BJ (cell line): ENCODE data around the gene SLC7A11. TPM values are rescaled to one million over a fixed set of nuclear protein-coding genes. Genes with fewer than 3 reads are reported as not detected.

Source experiments
- CTCF ChIA-PET: fragments of 350-600 bp; formaldehyde crosslinking; extraction: SDS; loops from one replicate; lab custom pipeline; 2021; ENCODE audit warnings: antibody characterized with exemption, inconsistent platforms; lab: Yijun Ruan, JAX
- POLR2A ChIA-PET: fragments of 300-600 bp; sonication (Branson Sonifier 250); formaldehyde crosslinking; extraction: SDS; loops from one replicate; lab custom pipeline; 2021; ENCODE audit warnings: antibody characterized with exemption; lab: Charles Lee
- DNase-seq: peaks from one replicate; pipeline ENCODE4 v3.0.0-alpha.2; 2011; ENCODE audit warnings: low read depth
- H3K27me3 ChIP-seq: 2 replicates; pipeline ENCODE4 v1.6.0; 2011; ENCODE audit warnings: low read length; ENCODE audit not compliant: control insufficient read depth, insufficient read depth
- H3K36me3 ChIP-seq: 2 replicates; pipeline ENCODE4 v1.5.1; 2011; ENCODE audit warnings: low read length; ENCODE audit not compliant: control insufficient read depth, insufficient read depth
- H3K4me3 ChIP-seq: 2 replicates; pipeline ENCODE4 v1.5.1; 2011; ENCODE audit warnings: low read depth, mild to moderate bottlenecking, control low read depth, low read length
- CTCF ChIP-seq: IDR thresholded peaks from 2 replicates; pipeline ENCODE4 v1.5.1; 2011; ENCODE audit warnings: low read depth, mild to moderate bottlenecking, control low read depth, inconsistent platforms, low read length, moderate library complexity; ENCODE audit not compliant: insufficient read depth
- polyA plus RNA-seq: library from polyadenylated mRNA; depleted of rRNA; stranded (reverse); fragments of >200 nt; gene quantifications from 2 replicates; pipeline ENCODE4 v1.2.3, GENCODE V29; 2011

SLC7A11 gene
- polyA plus RNA-seq, 1 experiment = 27.5 TPM

GRCh38 chr4:138248058-138248457 is 5.9 kb upstream of the SLC7A11 start:
- Histone ChIP-seq H3K4me3 (no peak overlapping the region), H3K36me3 (no peaks in the 10 kb centered on the region), H3K27me3 (no peaks in the 10 kb centered on the region)
- no peak for DNase-seq
- TF ChIP-seq CTCF = no peak
- ChIA-PET POLR2A (no interaction called here), CTCF (interaction anchor here (1.2 kb wide), 1 partner anchor 10 kb away, joined by 3 read pairs; no protein-coding TSS in a partner anchor)

- Histone ChIP-seq H3K36me3 (no peaks in the 10 kb centered on the region), H3K27me3 (no peaks in the 10 kb centered on the region), H3K4me3 (no peak overlapping the region)
- POLR2A ChIA-PET = no interaction called here
- CTCF ChIA-PET = interaction anchor here (0.6 to 1.2 kb wide), 2 partner anchors 9 to 625 kb away, joined by 3 to 4 read pairs; no protein-coding TSS in a partner anchor
- no peak for TF ChIP-seq CTCF
- no peak for DNase-seq
Observed at GRCh38 chr4:138247643-138248042, 5.5 kb upstream of the SLC7A11 start.

- POLR2A ChIA-PET = no interaction called here
- no peak for DNase-seq
- Histone ChIP-seq H3K27me3 (no peaks in the 10 kb centered on the region), H3K36me3 (no peaks in the 10 kb centered on the region), H3K4me3 (no peak overlapping the region)
- CTCF ChIA-PET = no interaction called here
- no peak for TF ChIP-seq CTCF
Observed at GRCh38 chr4:138243369-138243768, 1.2 kb upstream of the SLC7A11 start.

- ChIA-PET POLR2A (interaction anchor here (0.8 kb wide), 2 partner anchors 18 to 54 kb away, joined by 3 to 4 read pairs; no protein-coding TSS in a partner anchor), CTCF (interaction anchor here (0.6 to 1.0 kb wide), 3 partner anchors 11 to 282 kb away, joined by 3 read pairs; no protein-coding TSS in a partner anchor)
- peak overlapping the region; percentile 30 for H3K4me3 ChIP-seq
- H3K36me3 ChIP-seq = no peaks in the 10 kb centered on the region
- no peak for DNase-seq
- no peak for TF ChIP-seq CTCF
- H3K27me3 ChIP-seq = no peaks in the 10 kb centered on the region
Observed at GRCh38 chr4:138242834-138243156, 646 bp upstream of the SLC7A11 start.

GRCh38 chr4:138241281-138242075 is 671 bp downstream of the SLC7A11 start:
- DNase-seq = no peak
- POLR2A ChIA-PET = interaction anchor here (0.8 to 1.0 kb wide), 2 partner anchors 20 to 55 kb away, joined by 3 to 4 read pairs; no protein-coding TSS in a partner anchor

More at GRCh38 chr4:138241281-138242075, 671 bp downstream of the SLC7A11 start:
- no peak for TF ChIP-seq CTCF
- H3K4me3 ChIP-seq = peak overlapping the region; percentile 62
- H3K27me3 ChIP-seq = no peaks in the 10 kb centered on the region
- no peaks in the 10 kb centered on the region for H3K36me3 ChIP-seq
- CTCF ChIA-PET = interaction anchor here (1.0 kb wide), 2 partner anchors 9 to 67 kb away, joined by 3 read pairs; no protein-coding TSS in a partner anchor
